HepG2 (cell line): ENCODE results near the gene THBS2.

Experiments
- EP300 ChIP-seq, 3 experiments: sonication (generic) in 1 of 3; formaldehyde crosslinking in 1 of 3; IDR thresholded peaks; 2 replicates each; pipeline versions ENCODE4 v1.5.1 to v1.6.1; 2011 to 2020; ENCODE audit warnings: low read depth in 2 of 3, low read length in 2 of 3, borderline replicate concordance in 1 of 3, improper control_type of control experiment in 1 of 3, mild to moderate bottlenecking in 1 of 3, missing genetic modification reagents in 1 of 3, moderate library complexity in 1 of 3
- ETV6 ChIP-seq: sonication (generic); formaldehyde crosslinking; conservative IDR thresholded peaks from 2 replicates; pipeline ENCODE4 v1.4.0; 2020; ENCODE audit warnings: missing genetic modification reagents
- FOXK2 ChIP-seq: fragments of 450-650 bp; IDR thresholded peaks from 2 replicates; pipeline ENCODE4 v1.6.1; 2016
- KDM5B ChIP-seq: sonication (generic); formaldehyde crosslinking; IDR thresholded peaks from 2 replicates; pipeline ENCODE4 v1.4.0; 2020; ENCODE audit warnings: missing genetic modification reagents, mild to moderate bottlenecking, borderline replicate concordance
- MAF1 ChIP-seq: sonication (generic); formaldehyde crosslinking; IDR thresholded peaks from 2 replicates; pipeline ENCODE4 v1.5.0; 2020; ENCODE audit warnings: missing genetic modification reagents, borderline replicate concordance
- REST ChIP-seq, 2 experiments: IDR thresholded peaks; 2 replicates each; pipeline ENCODE4 v1.6.1; 2011 to 2012; ENCODE audit warnings: low read length in 2 of 2, borderline replicate concordance in 1 of 2, low read depth in 1 of 2, mild to moderate bottlenecking in 1 of 2, moderate library complexity in 1 of 2
- SRF ChIP-seq: IDR thresholded peaks from 2 replicates; pipeline ENCODE4 v1.6.1; 2011; ENCODE audit warnings: mild to moderate bottlenecking, low read depth, low read length, moderate library complexity
- THAP11 ChIP-seq: IDR thresholded peaks from 2 replicates; pipeline ENCODE4 v1.6.1; 2016; ENCODE audit warnings: missing biosample characterization, missing genetic modification reagents
- ZBTB33 ChIP-seq: sonication (generic); formaldehyde crosslinking; IDR thresholded peaks from 2 replicates; pipeline ENCODE4 v1.4.0; 2020; ENCODE audit warnings: missing genetic modification reagents
- ZNF251 ChIP-seq: sonication (generic); formaldehyde crosslinking; IDR thresholded peaks from 2 replicates; pipeline ENCODE4 v1.9.0; 2021; ENCODE audit warnings: mild to moderate bottlenecking, missing genetic modification reagents
- ZNF691 ChIP-seq: sonication (generic); formaldehyde crosslinking; IDR thresholded peaks from 2 replicates; pipeline ENCODE4 v1.4.0; 2020; ENCODE audit warnings: missing genetic modification reagents, low read depth, mild to moderate bottlenecking, borderline replicate concordance
- ZXDC ChIP-seq: sonication (generic); formaldehyde crosslinking; IDR thresholded peaks from 2 replicates; pipeline ENCODE4 v1.5.0; 2020; ENCODE audit warnings: mild to moderate bottlenecking, missing genetic modification reagents

- TF ChIP-seq ETV6 (CRISPR knock-in tag) (no peak), ZBTB33 (no peak), FOXK2 (no peak), THAP11 (no peak), ZNF691 (CRISPR knock-in tag) (no peak), KDM5B (CRISPR knock-in tag) (no peak), ZNF251 (CRISPR knock-in tag) (no peak), REST (IDR thresholded peaks at IDR 0.05; ENCODE audit: borderline replicate concordance in 1 of 2, low read depth in 1 of 2, low read length in 2 of 2) (no peak), ZXDC (CRISPR knock-in tag) (no peak), EP300 (IDR thresholded peaks at IDR 0.05; ENCODE audit: low read depth in 2 of 2, low read length in 2 of 2) (no peak), EP300 (CRISPR knock-in tag; IDR thresholded peaks at IDR 0.05; ENCODE audit: borderline replicate concordance) (no peak), SRF (no peak), MAF1 (CRISPR knock-in tag) (no peak)
These were observed 36.8 kb downstream of the THBS2 start for GRCh38 chr6:169216830-169217229.
